ENCODE data around the gene TUBG2.
"Not testable (repeated sequence)": the region's sequence is repeated elsewhere in the genome, so short reads cannot be mapped to it uniquely, and the experiment has no call there.

The TUBG2 gene

DNA sequence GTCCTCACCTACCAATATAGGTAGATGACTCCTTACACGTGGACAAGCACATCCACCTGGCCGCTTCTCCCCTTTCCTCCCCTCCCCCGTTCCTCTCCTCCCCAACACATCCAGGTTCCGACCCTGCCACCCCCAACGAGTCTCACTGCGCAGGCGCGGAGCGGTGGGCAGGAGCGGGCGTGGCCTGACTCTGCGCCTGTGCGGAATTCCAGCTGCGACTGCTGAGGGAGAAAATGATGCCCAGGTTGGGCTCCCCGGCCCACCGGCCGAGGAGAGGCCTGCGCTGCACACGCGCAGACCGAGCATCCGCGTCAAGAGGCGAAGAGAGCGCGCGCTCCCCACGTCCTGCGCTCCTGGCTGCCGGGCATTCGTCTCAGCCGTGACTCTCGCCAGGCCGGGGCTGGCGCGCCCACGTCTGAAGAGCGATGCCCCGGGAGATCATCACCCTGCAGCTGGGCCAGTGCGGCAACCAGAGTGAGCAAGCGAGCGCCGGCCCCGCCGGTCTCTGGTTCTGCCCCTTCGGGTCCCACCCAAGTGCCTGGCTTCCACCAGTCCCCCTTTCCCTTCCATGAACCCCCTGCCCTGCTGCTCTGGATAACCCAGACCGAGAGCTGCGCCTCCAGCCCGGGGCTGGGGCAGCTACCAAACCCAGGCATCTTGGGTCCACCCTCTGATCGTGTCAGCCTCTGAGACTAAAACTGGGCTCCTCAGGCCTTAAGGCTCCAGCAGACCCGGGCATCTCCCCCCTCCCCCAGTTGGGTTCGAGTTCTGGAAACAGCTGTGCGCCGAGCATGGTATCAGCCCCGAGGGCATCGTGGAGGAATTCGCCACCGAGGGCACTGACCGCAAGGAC is at the start of gene TUBG2:
Gene TUBG2 (plus strand): TSS at position 206 of the 853 bp plus-strand sequence. CDS start 220 bp downstream, at position 426.
- peak; percentile 95 for DNase-seq (ENCODE audit: low read depth, low spot score)

DNA sequence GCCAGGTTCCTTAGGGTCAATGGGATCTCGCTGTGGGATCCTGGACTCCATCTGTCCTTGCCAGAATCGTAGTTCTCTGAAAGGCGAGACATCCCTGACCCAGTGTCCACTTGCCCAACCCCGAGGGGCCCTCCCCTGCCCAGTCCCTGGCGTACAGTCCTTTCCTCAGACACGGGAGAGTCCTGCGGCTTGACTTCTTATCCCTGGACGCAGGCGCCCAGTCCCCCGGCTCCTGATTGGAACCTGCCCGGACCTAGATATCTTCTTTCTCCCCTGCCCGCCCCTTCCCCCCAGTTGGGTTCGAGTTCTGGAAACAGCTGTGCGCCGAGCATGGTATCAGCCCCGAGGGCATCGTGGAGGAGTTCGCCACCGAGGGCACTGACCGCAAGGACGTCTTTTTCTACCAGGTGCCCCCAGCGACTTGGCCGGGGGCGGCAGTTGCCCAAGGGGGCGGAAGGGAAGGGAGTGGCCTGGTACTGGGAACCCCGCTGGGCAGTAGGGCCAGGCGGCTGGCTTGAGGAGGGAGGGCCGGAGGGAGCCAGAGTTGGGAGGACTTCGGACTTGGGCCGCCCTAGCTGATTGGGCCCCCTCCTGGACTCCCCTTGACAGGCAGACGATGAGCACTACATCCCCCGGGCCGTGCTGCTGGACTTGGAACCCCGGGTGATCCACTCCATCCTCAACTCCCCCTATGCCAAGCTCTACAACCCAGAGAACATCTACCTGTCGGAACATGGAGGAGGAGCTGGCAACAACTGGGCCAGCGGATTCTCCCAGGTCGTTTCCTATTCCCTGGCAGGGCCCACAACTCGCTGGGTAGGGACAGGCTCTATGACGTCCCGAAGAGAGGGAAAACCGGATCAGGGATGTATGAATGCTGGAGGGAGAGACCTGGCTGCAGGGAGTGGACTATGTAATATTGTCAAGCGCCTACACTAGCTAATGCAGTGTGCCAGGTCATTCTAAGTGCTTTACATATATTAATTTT is 49.0 kb upstream of the TUBG2 start:
- DNase-seq (ENCODE audit: low read depth, low spot score): not testable (repeated sequence)

DNA sequence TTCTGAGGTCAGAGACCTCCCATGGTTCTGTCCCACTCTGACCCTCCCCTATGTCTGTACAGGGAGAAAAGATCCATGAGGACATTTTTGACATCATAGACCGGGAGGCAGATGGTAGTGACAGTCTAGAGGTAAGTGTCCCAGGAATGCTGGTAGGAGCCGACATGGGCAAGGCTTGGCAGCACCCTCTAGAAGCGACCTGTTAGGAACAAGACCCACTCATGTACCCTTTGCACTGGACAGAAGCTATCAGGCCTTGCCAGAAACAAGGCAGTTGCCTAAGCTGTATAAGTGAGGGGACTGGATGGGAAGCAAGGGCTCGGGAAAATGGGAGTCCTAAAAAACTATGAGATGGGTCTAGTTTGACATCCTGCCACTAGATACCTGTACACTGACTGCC is 47.1 kb upstream of the TUBG2 start:
- DNase-seq (ENCODE audit: low read depth, low spot score): no peak

DNA sequence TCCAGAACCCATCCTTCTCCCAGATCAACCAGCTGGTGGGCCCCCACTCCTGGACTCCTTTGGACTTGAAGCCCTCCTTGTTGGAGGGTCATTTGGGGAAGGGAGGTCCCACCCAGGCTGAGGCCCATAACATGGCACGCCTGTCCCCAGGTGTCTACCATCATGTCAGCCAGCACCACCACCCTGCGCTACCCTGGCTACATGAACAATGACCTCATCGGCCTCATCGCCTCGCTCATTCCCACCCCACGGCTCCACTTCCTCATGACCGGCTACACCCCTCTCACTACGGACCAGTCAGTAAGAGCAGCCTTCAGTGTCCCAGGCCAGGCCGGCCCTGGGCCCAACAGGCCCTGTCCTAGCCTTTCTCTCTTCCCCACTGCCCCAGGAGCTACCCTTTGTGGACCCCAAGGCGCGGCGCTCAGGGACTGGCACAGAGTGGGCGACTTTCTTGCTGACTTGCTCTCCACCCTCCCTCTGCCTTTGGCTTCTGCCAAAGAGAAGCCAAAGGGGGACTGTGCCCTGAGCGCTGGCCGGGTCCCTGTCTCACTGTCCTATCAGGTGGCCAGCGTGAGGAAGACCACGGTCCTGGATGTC is 45.3 kb upstream of the TUBG2 start:
- no peak for DNase-seq (ENCODE audit: low read depth, low spot score)

DNA sequence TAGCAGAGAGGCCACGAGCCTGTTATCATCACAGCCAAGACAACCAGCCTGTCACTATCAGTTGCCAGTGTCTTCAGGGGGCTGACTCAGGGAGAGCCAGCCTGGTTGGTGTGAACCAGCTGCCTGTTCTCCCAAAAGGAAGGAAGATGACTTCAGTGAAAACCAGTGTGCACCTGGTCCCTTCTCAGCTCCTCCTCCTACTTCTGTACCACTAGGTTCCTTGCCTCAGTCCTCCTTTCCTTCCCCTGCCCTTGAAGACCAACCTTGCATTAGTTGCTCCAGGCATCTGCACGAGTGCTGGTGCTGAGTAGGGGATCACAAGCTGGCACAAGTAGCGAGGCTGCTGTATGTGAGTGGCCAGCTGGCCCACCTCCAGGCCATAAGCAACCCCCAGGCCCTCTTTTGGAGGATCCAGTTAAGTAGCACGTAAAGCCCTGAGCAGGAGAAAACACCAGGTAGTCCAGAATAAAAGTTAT is 41.1 kb upstream of the TUBG2 start:
- DNase-seq (ENCODE audit: low read depth, low spot score): no peak

DNA sequence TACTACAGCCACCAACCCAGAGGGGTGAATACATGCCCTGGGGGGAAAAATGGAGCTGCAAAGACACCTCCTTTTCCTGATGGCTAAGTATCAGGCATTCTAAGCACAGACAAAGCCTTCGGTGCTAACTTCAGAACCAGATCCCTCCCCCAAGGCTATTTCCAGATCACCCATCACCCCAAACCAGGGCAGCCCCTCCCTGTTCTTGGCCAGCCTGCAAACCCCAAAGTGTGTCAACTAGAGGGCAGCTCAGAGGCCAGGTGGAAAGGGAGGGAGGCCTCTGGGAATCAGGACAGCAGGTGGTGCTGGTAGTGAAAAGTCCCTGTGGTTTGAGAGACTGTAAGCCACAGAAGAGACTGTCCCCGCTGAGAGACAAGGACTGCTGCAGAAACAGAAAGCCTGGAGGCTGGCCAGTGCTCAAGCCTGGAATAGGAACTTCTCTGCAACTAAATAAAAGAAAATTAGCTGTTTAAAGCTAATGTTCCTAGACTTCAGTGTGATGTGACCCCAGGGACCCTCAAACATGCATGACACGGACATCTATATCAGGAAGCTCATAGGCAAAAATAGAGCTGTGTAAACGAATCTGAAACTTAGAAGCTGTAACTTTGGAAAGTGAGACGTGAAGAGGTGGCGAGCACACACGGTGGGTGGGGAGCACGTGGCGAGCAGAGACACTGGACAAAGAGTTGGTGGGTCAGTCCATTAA is 40.5 kb upstream of the TUBG2 start:
- peak; percentile 81 for DNase-seq (ENCODE audit: low read depth, low spot score)

DNA sequence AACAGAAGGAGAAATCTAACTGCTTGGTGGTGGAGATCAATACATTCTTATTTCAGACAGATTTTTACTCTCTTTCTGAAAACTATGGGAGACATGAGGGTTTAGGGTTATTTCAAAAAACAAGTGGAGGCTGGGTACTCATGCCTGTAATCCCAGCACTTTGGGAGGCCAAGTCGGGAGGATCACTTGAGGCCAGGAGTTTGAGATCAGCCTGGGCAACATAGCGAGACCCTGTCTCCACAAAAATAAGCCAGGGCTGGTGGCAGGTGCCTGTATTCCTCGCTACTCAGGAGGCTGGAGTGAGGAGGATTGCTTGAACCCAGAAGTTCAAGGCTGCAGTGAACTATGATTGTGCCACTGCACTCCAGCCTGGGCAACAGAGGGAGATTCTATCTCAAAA is 37.1 kb upstream of the TUBG2 start:
- not testable (repeated sequence) for DNase-seq (ENCODE audit: low read depth, low spot score)

DNA sequence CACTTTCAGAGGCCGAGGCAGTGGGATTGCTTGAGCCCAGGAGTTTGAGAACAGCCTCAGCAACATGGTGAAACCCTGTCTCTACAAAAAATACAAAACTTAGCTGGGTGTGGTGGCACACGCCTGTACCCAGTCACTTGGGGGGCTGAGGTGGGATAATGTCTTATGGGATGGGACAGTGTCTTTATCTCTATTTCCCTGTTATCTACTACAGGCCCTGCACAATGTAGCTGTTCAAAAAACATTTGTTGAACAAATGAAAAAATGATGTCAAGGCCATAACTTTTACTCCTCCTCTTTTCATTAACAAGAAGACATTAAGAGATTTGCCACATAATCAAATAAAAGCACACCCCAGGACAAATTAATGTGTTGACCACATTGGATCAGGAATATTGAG is 35.8 kb upstream of the TUBG2 start:
- DNase-seq (ENCODE audit: low read depth, low spot score): no peak

DNA sequence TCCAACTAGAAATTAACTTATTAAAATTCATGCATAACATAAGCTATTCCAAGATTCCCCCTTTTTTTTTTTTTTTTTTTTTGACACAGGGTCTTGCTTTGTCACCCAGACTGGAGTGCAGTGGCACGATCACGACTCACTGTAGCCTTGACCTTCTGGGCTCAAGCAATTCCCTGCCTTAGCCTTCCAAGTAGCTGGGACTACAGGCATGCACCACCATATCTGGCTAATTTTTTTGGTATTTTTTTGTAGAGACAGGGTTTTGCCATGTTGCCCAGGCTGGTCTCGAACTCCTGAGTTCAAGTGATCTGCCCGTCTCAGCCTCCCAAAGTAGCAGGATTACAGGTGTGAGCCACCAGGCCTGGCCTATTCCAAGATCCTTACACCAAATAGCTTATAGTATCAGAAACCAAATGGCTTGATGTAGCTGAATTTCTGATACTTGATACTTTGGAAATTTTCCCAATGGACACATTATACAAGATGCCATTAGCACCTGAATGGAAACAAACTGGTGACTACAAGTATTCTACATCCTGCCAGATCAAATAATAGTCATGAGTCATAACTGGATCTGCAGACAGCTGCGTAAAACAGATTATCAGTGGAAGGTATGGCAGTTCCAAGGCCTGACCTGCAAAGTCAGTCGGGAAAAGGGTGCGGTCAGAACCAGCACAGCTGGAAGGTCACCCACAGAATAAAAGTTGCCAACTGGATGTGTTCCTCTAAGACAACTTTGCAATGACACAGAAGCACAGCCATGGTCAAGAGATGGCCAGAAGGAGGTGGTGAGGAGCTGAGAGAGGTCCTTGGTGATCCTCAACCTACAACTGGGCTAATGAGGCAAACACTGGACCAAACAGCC is 35.1 kb upstream of the TUBG2 start:
- no peak for DNase-seq (ENCODE audit: low read depth, low spot score)

DNA sequence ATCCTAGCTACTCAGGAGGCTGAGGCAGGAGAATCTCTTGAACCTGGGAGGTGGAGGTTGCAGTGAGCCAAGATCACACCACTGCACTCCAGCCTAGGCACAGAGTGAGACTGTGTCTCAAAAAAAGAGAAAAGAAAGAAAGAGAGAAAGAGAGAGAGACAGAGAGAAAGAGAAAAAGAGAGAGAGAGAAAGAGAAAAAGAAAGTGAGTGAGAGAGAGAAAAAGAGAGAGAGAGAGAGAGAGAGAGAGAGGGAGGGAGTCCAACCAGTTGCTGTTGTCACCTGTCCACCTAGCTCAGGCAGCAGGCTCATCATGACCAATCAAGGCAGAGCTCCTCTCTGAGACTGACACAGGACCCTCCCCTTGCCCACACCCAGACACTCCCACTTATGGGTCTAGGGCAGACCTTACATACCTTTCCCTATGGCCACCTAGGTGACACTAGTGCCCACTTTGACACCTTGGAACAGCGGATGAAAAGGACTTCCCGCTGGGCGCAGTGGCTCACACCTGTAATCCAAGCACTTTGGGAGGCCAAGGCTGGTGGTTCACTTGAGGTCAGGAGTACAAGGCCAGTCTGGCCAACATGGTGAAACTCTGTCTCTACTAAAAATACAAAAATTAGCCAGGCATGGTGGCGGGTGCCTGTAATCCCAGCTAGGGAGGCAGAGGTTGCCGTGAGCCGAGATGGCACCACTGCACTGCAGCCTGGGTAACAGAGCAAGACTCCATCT is 31.9 kb upstream of the TUBG2 start:
- peak; percentile 38 for DNase-seq (ENCODE audit: low read depth, low spot score)

DNA sequence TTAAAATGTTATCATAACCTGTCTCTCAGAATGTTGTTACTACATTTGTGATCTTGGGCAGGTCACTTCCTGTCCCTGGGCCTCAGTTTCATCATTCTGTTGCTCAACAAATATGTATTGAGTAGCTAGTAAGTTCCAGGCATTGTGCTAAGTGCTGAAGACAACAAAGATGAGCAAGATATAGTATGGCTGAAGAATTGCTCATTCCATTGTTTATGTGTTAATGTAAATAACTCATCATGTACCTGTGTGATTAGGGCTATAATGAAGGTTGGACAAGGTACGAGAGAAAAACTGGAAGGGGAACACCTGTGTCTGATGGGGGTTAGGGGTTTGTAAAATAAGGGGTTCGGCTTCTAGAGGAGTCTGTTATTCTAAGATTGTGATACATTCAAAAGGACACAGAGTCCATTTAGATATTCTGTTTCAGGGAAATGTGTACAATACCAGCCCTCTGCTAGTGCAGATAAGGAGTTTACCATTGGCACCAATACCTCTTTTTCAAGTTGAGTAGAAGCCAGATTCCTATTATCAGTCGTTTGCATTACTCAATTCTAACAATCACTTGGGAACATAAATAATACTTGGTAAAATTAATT is 29.6 kb upstream of the TUBG2 start:
- no peak for DNase-seq (ENCODE audit: low read depth, low spot score)

DNA sequence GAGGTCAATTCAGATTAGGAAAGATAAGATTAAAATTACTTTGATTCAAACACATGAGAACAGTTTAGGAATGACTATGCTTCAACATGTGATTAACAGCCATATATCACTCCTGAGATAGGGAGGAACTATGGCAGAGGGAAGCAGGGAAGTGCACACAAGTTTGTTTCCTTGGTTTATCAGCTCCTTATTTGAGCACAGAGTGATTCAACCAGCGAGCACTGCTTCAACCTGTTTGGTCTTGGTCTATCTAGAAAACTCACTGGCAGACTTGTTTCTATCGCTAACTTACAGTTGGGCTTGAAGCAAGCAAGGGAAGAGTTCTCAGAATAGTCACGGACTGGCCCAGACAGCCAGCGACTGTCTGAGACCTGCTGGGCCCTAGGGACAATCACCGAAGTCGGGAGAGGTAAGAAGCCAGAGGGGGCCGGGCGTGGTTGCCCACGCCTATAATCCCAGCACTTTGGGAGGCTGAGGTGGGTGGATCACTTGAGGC is 26.1 kb upstream of the TUBG2 start:
- DNase-seq (ENCODE audit: low read depth, low spot score): peak; percentile 20

DNA sequence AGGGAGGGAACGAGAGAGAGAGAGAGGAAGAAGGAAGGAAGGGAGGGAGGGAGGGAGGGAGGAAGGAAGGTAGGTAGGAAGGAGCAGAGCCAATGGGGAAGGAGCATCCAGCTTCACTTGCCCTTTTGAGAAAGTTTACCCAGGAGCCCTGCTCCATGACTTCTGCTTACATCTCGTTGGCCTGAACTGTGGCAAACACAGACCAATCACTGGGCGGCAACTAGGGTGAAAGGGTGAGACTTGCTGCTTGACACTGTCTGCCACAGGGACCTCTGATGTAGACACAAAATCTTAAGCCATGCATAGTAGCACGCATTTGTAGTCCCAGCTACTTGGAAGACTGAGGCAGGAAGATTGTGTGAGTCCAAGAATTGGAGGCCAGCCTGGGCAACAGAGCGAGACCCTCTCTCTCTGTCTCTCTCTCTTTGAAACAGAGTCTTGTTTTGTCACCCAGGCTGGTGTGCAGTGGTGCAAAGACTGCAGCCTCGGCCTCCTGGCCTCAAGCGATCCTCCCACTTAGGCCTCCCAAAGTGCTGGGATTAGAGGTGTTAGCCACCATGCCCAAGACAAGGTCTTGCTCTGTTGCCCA is 19.5 kb upstream of the TUBG2 start:
- DNase-seq (ENCODE audit: low read depth, low spot score): no peak

DNA sequence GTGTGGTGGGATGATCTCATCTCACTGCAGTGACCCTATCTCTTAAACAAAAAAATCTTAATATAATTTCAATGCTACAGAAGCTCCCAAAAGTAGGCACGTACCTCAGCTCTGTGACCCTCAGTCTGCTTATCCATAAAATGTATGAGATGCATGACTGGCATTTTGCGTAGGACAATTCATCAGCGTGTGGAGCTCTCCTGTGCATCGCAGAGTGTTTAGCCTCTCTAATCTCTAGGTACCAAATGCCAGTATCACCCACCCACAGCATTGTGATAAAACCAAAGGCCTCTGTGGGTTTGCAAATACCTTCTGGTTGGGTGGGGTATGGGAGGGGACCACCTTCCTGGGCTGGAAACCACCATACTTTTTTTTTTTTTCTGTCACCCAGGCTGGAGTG is 19.0 kb upstream of the TUBG2 start:
- DNase-seq (ENCODE audit: low read depth, low spot score): no peak

DNA sequence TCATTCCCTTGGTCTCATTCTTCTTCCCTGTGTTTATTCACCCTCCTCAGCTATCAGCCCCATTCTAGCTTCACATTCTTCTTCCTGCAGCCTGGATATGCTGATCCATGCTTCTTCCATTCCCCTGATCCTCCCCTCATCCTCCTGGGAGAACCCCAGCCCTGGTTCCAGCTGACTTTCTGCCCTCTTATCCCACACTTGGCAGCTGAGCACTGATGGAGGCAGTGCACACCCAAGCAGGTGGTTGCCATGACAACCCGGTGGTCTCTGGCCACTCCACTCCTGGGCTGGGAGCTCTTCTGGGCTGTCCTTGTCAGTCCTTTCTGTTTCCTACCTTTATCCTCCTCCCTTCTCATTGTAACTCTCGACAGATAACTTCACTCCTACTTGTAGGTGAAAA is 16.7 kb upstream of the TUBG2 start:
- DNase-seq (ENCODE audit: low read depth, low spot score): peak; percentile 18

DNA sequence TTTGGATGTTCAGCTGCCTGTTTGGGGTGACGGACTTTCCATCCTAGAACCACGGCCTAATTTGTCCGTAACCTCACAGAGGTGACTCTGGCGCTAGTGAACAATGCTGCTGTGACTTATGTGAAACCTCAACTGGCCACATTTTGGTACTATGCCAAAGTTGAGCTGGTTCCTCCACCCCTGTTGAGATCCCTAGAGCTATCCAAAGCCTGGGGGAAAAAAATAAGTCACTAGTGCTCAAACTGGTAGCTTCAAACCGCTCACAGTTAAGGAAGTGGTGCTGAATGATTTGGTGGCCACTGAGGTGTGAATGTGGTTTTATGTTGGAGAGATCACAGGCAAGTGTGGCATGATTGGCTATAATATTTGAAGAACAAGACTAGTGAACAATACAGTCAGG is 11.3 kb upstream of the TUBG2 start:
- no peak for DNase-seq (ENCODE audit: low read depth, low spot score)

DNA sequence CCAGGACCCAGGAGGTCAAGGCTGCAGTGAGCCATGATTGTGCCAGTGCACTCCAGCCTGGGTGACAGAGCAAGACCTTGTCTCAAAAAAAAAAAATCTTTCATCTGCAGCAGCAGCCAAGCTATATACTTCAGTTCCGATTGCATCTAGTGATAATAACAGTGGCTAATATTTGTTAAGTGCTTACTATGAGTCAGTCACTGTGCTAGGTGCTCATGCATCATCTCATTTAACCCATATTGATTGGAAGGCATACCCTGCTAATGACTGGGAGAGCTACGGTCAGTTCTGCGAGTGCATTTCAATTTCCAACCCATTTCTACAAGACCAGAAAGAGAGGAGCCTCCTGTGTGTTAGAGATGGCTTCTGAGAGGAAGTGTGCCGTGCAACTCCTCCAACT is 7.7 kb upstream of the TUBG2 start:
- DNase-seq (ENCODE audit: low read depth, low spot score): no peak

All from ELF-1 (cell line).